MCF 10A (cell line): Measurements from ENCODE around the gene RPS26. TPM values are rescaled to one million over a fixed set of nuclear protein-coding genes. Genes with fewer than 3 reads are reported as not detected.

ENCODE experiments used
- BruUV-seq: library from RNA; stranded (reverse); fragments of 400-500 nt; replicated peaks from 2 replicates; lab custom pipeline; 2021; lab: Mats Ljungman, UMichigan
- CTCF ChIA-PET: fragments of 300-600 bp; sonication (Branson Sonifier 250); formaldehyde crosslinking; extraction: SDS; loops from one replicate; lab custom pipeline; 2021; ENCODE audit warnings: antibody characterized with exemption, inconsistent platforms; lab: Yijun Ruan, JAX
- POLR2A ChIA-PET: fragments of 300-600, 350-650 bp; sonication (Branson Sonifier 250); formaldehyde crosslinking; extraction: SDS; loops from one replicate; lab custom pipeline; 2020; ENCODE audit warnings: antibody characterized with exemption, inconsistent platforms; lab: Yijun Ruan, JAX
- DNase-seq: peaks from one replicate; pipeline ENCODE4 v3.0.0-alpha.2; 2018; ENCODE audit not compliant: unreplicated experiment
- H3K27ac Mint-ChIP-seq: one replicate; pipeline ENCODE4 v1.8.0; 2022; ENCODE audit warnings: mild to moderate bottlenecking, low read depth, mixed read lengths; ENCODE audit not compliant: unreplicated experiment
- H3K27me3 Mint-ChIP-seq: one replicate; pipeline ENCODE4 v1.8.0; 2022; ENCODE audit warnings: mixed read lengths; ENCODE audit not compliant: insufficient read depth, unreplicated experiment
- H3K36me3 Mint-ChIP-seq: one replicate; pipeline ENCODE4 v1.8.0; 2022; ENCODE audit warnings: mild to moderate bottlenecking, moderate library complexity, mixed read lengths; ENCODE audit not compliant: insufficient read depth, unreplicated experiment
- H3K4me1 Mint-ChIP-seq: one replicate; pipeline ENCODE4 v1.8.0; 2022; ENCODE audit warnings: mixed read lengths; ENCODE audit not compliant: insufficient read depth, unreplicated experiment
- H3K4me3 Mint-ChIP-seq: one replicate; pipeline ENCODE4 v1.8.0; 2022; ENCODE audit warnings: mild to moderate bottlenecking, moderate library complexity, mixed read lengths; ENCODE audit not compliant: unreplicated experiment
- H3K9me3 Mint-ChIP-seq: one replicate; pipeline ENCODE4 v1.8.0; 2022; ENCODE audit warnings: mixed read lengths; ENCODE audit not compliant: unreplicated experiment
- CTCF ChIP-seq: fragments of 200-600 bp; IDR thresholded peaks from one replicate; pipeline ENCODE4 v1.8.0; 2022; ENCODE audit warnings: antibody characterized with exemption, mild to moderate bottlenecking; ENCODE audit not compliant: unreplicated experiment
- intact Hi-C: fragments of 100-400 bp; cut with micrococcal nuclease; formaldehyde crosslinking; loops from 2 replicates; pipeline ENCODE4 v1.14.1; 2022
- total RNA-seq: library from RNA; stranded (reverse); gene quantifications from 2 replicates; pipeline ENCODE4 v1.2.3, GENCODE V29; 2022

Gene RPS26
- total RNA-seq, 1 experiment from 2014 or later = 67.3 TPM

- no TSS peak for BruUV-seq
- ChIA-PET CTCF (no interaction called here), POLR2A (no interaction called here)
- no peaks in the 10 kb centered on the region for H3K27me3 Mint-ChIP-seq
- intact Hi-C loops = no loop called here
- H3K4me1 Mint-ChIP-seq = no peaks in the 10 kb centered on the region
- peak; percentile 49 for DNase-seq
- H3K4me3 Mint-ChIP-seq = no peak overlapping the region
- no peak for TF ChIP-seq CTCF
- no peaks in the 10 kb centered on the region for H3K9me3 Mint-ChIP-seq
- H3K36me3 Mint-ChIP-seq = no peaks in the 10 kb centered on the region
- H3K27ac Mint-ChIP-seq = no peak overlapping the region
Measured at GRCh38 chr12:56087220-56087619, 45.5 kb downstream of the RPS26 start.

Other genes starting within 250 kb of the RPS26 start
- gene SARNP, start 224.2 kb upstream of the RPS26 start, total RNA-seq = 39.2 and 61.1 TPM in 2 replicates
- gene ORMDL2, start 223.9 kb upstream of the RPS26 start, total RNA-seq = 54.6 and 55.9 TPM in 2 replicates
- 27.3 and 29.9 TPM in 2 replicates for gene DNAJC14, start 212.3 kb upstream of the RPS26 start, total RNA-seq
- gene MMP19, start 199.0 kb upstream of the RPS26 start, total RNA-seq = 3.3 and 3.7 TPM in 2 replicates
- gene PYM1, start 114.0 kb upstream of the RPS26 start, total RNA-seq = 50.5 and 56.5 TPM in 2 replicates
- gene DGKA, start 110.8 kb upstream of the RPS26 start, total RNA-seq = 177 and 236 TPM in 2 replicates
- gene PMEL, start 75.9 kb upstream of the RPS26 start, total RNA-seq = 0.59 TPM in 1 of 2 replicates, not detected in the other
- gene CDK2, start 75.1 kb upstream of the RPS26 start, total RNA-seq = 17.9 and 23.8 TPM in 2 replicates
- 67.4 and 96.1 TPM in 2 replicates for gene RAB5B, start 67.8 kb upstream of the RPS26 start, total RNA-seq
- gene SUOX, start 44.6 kb upstream of the RPS26 start, total RNA-seq = 6.3 and 7.9 TPM in 2 replicates
- 2.4 and 3.4 TPM in 2 replicates for gene IKZF4, start 20.9 kb upstream of the RPS26 start, total RNA-seq
- gene ERBB3, start 38.2 kb downstream of the RPS26 start, total RNA-seq = 1.1 and 3.7 TPM in 2 replicates
- 158 and 205 TPM in 2 replicates for gene PA2G4, start 62.6 kb downstream of the RPS26 start, total RNA-seq
- gene RPL41, start 74.7 kb downstream of the RPS26 start, total RNA-seq = 4,675 and 4,734 TPM in 2 replicates
- 2.8 and 3.5 TPM in 2 replicates for gene ZC3H10, start 76.3 kb downstream of the RPS26 start, total RNA-seq
- 111 and 123 TPM in 2 replicates for gene ESYT1, start 86.3 kb downstream of the RPS26 start, total RNA-seq
- 46.0 and 58.0 TPM in 2 replicates for gene MYL6B, start 110.7 kb downstream of the RPS26 start, total RNA-seq
- gene MYL6, start 116.4 kb downstream of the RPS26 start, total RNA-seq = 716 and 997 TPM in 2 replicates
- 52.1 and 57.0 TPM in 2 replicates for gene SMARCC2, start 147.6 kb downstream of the RPS26 start, total RNA-seq
- gene RNF41, start 180.0 kb downstream of the RPS26 start, total RNA-seq = 92.1 and 108 TPM in 2 replicates
- gene NABP2, start 182.4 kb downstream of the RPS26 start, total RNA-seq = 53.3 and 56.2 TPM in 2 replicates
- gene SLC39A5, start 188.1 kb downstream of the RPS26 start, total RNA-seq = not detected in 2 replicates
- 46.3 and 73.8 TPM in 2 replicates for gene ANKRD52, start 216.5 kb downstream of the RPS26 start, total RNA-seq
- 3.6 and 3.8 TPM in 2 replicates for gene COQ10A, start 225.0 kb downstream of the RPS26 start, total RNA-seq